SK-N-SH treated with all-trans-retinoic acid at 6 μM for 48 hours (cell line): ENCODE results near the gene MAB21L4.

Source experiments
- ATAC-seq: fragments of 200-7000 bp; cut with Tn5 transposase; 3 replicates; pipeline ENCODE4 v1.9.1; 2020; ENCODE audit warnings: mild to moderate bottlenecking, moderate library complexity
- ARNTL ChIP-seq: fragments of 450-650 bp; formaldehyde crosslinking; IDR thresholded peaks from 2 replicates; pipeline ENCODE4 v1.5.0; 2020; ENCODE audit warnings: low read depth, mild to moderate bottlenecking, moderate library complexity, borderline replicate concordance
- BACH2 ChIP-seq: fragments of 250-450 bp; sonication (Bioruptor Pico); IDR thresholded peaks from 2 replicates; pipeline ENCODE4 v1.9.0; 2021; ENCODE audit warnings: mild to moderate bottlenecking, borderline replicate concordance
- CREB5 ChIP-seq: fragments of 250-450 bp; sonication (Bioruptor Pico); IDR thresholded peaks from 2 replicates; pipeline ENCODE4 v1.5.1; 2020; ENCODE audit warnings: low read depth, mild to moderate bottlenecking, moderate library complexity
- CSRNP3 ChIP-seq: fragments of 250-450 bp; sonication (Bioruptor Pico); IDR thresholded peaks from 2 replicates; pipeline ENCODE4 v1.5.1; 2021; ENCODE audit warnings: mild to moderate bottlenecking, moderate library complexity
- ESRRG ChIP-seq: fragments of 250-450 bp; sonication (Bioruptor Pico); IDR thresholded peaks from 2 replicates; pipeline ENCODE4 v1.6.1; 2021; ENCODE audit warnings: mild to moderate bottlenecking
- ISL1 ChIP-seq: fragments of 250-450 bp; sonication (Bioruptor Pico); IDR thresholded peaks from 2 replicates; pipeline ENCODE4 v2.1.2; 2022; ENCODE audit warnings: mild to moderate bottlenecking, moderate library complexity
- PATZ1 ChIP-seq: fragments of 250-450 bp; sonication (Bioruptor Pico); IDR thresholded peaks from 2 replicates; pipeline ENCODE4 v1.8.0; 2020; ENCODE audit warnings: mild to moderate bottlenecking, moderate library complexity, borderline replicate concordance
- POU6F1 ChIP-seq: fragments of 250-450 bp; sonication (Bioruptor Pico); IDR thresholded peaks from 2 replicates; pipeline ENCODE4 v1.8.0; 2021; ENCODE audit warnings: low read depth, mild to moderate bottlenecking, moderate library complexity, borderline replicate concordance
- PPARA ChIP-seq: fragments of 250-450 bp; sonication (Bioruptor Pico); IDR thresholded peaks from 2 replicates; pipeline ENCODE4 v1.5.0; 2020; ENCODE audit warnings: mild to moderate bottlenecking, borderline replicate concordance
- RARB ChIP-seq: fragments of 250-450 bp; sonication (Bioruptor Pico); IDR thresholded peaks from 2 replicates; pipeline ENCODE4 v1.8.0; 2021; ENCODE audit warnings: mild to moderate bottlenecking, moderate library complexity
- SNAI2 ChIP-seq: fragments of 250-450 bp; sonication (Bioruptor Pico); IDR thresholded peaks from 2 replicates; pipeline ENCODE4 v1.5.0; 2020; ENCODE audit warnings: mild to moderate bottlenecking, moderate library complexity
- TOX ChIP-seq: fragments of 250-450 bp; sonication (Bioruptor Pico); IDR thresholded peaks from 2 replicates; pipeline ENCODE4 v1.8.0; 2021; ENCODE audit warnings: mild to moderate bottlenecking, moderate library complexity, borderline replicate concordance
- TSHZ2 ChIP-seq: fragments of 250-450 bp; sonication (Bioruptor Pico); IDR thresholded peaks from 2 replicates; pipeline ENCODE4 v1.5.0; 2020; ENCODE audit warnings: mild to moderate bottlenecking, moderate library complexity
- ZFP3 ChIP-seq: fragments of 250-450 bp; sonication (Bioruptor Pico); IDR thresholded peaks from 2 replicates; pipeline ENCODE4 v1.5.0; 2020; ENCODE audit warnings: mild to moderate bottlenecking, moderate library complexity
- ZFP30 ChIP-seq: fragments of 450-650 bp; formaldehyde crosslinking; IDR thresholded peaks from 2 replicates; pipeline ENCODE4 v1.5.0; 2022; ENCODE audit warnings: mild to moderate bottlenecking, moderate library complexity
- ZNF565 ChIP-seq: fragments of 450-650 bp; formaldehyde crosslinking; conservative IDR thresholded peaks from 2 replicates; pipeline ENCODE4 v1.5.0; 2020; ENCODE audit warnings: low read depth, mild to moderate bottlenecking, moderate library complexity
- ZNF70 ChIP-seq: fragments of 450-650 bp; formaldehyde crosslinking; IDR thresholded peaks from 2 replicates; pipeline ENCODE4 v1.5.0; 2020; ENCODE audit warnings: mild to moderate bottlenecking, moderate library complexity
- ZNF8 ChIP-seq: fragments of 450-650 bp; formaldehyde crosslinking; IDR thresholded peaks from 2 replicates; pipeline ENCODE4 v1.5.0; 2020; ENCODE audit warnings: mild to moderate bottlenecking, moderate library complexity

MAB21L4 gene

GRCh38 chr2:240898731-240899467 lies 2.9 kb upstream of the MAB21L4 start:
- TF ChIP-seq ZNF8 (no peak), ARNTL (CRISPR knock-in tag) (no peak), ZFP3 (CRISPR knock-in tag) (no peak), CREB5 (CRISPR knock-in tag) (no peak), ZNF565 (CRISPR knock-in tag) (no peak), POU6F1 (CRISPR knock-in tag) (no peak), TOX (CRISPR knock-in tag) (no peak), TSHZ2 (CRISPR knock-in tag) (no peak), SNAI2 (CRISPR knock-in tag) (no peak), CSRNP3 (CRISPR knock-in tag) (no peak), BACH2 (CRISPR knock-in tag) (no peak), ISL1 (CRISPR knock-in tag) (no peak)
- no peak for ATAC-seq

GRCh38 chr2:240898108-240898730 lies 2.3 kb upstream of the MAB21L4 start:
- no peak for TF ChIP-seq PATZ1 (CRISPR knock-in tag)
- no peak for TF ChIP-seq ESRRG
- TF ChIP-seq ZNF565 (CRISPR knock-in tag), result no peak
- no peak for TF ChIP-seq PPARA
- TF ChIP-seq RARB (CRISPR knock-in tag), result no peak
- TF ChIP-seq ZFP30 (CRISPR knock-in tag), result no peak
- no peak for ATAC-seq

GRCh38 chr2:240896871-240897692 lies 1.1 kb upstream of the MAB21L4 start:
- ATAC-seq, result no peak

More at GRCh38 chr2:240896871-240897692, 1.1 kb upstream of the MAB21L4 start:
- TF ChIP-seq TOX (CRISPR knock-in tag), result no peak
- no peak for TF ChIP-seq ZNF70 (CRISPR knock-in tag)
